Measurements from ENCODE around the gene ARFGEF2. TPM values are rescaled to one million over a fixed set of nuclear protein-coding genes. Genes with fewer than 3 reads are reported as not detected.

ARFGEF2 gene
- total and polyA plus RNA-seq, 7 donors = 11.4 to 28.2 (median 23.8) TPM

GRCh38 chr20:48952656-48953055 is 31.1 kb downstream of the ARFGEF2 start:
- 94% methylated on average over 6 of the region's 6 CpGs for WGBS, 2 donors
- H3K27me3 ChIP-seq = no peaks in the 10 kb centered on the region
- TF ChIP-seq POLR2AphosphoS5 (IDR thresholded peaks at IDR 0.05) = no peak
- no peak for TF ChIP-seq POLR2A (IDR thresholded peaks at IDR 0.05)
- no peak for TF ChIP-seq EP300 (IDR thresholded peaks at IDR 0.05)
- no peak for TF ChIP-seq CTCF (IDR thresholded peaks at IDR 0.05)
- no peak for DNase-seq
- no peaks in the 10 kb centered on the region for H3K9me3 ChIP-seq
- no peak overlapping the region for H3K27ac ChIP-seq
- peaks cover 0 to 99% (median 46%) of the 10 kb centered on the region in 4 donors for H3K36me3 ChIP-seq
- intact Hi-C loops (cut with DNase I) = no loop called here
- no peak overlapping the region for H3K4me3 ChIP-seq
- no peaks in the 10 kb centered on the region for H3K4me1 ChIP-seq

- Histone ChIP-seq H3K4me3 (no peak overlapping the region), H3K4me1 (no peaks in the 10 kb centered on the region), H3K36me3 (peaks cover 0 to 99% (median 43%) of the 10 kb centered on the region in 4 donors), H3K9me3 (no peaks in the 10 kb centered on the region), H3K27ac (no peak overlapping the region), H3K27me3 (no peaks in the 10 kb centered on the region)
- DNase-seq = no peak
- WGBS, 2 donors = 96% methylated on average over 6 of the region's 6 CpGs
- intact Hi-C loops (cut with DNase I) = no loop called here
- TF ChIP-seq CTCF (IDR thresholded peaks at IDR 0.05) = no peak
- no peak for TF ChIP-seq EP300 (IDR thresholded peaks at IDR 0.05)
- no peak for TF ChIP-seq POLR2A (IDR thresholded peaks at IDR 0.05)
- no peak for TF ChIP-seq POLR2AphosphoS5 (IDR thresholded peaks at IDR 0.05)
Observed at GRCh38 chr20:48953653-48954052, 32.1 kb downstream of the ARFGEF2 start.

GRCh38 chr20:48956052-48956451 is 34.5 kb downstream of the ARFGEF2 start:
- intact Hi-C loops (cut with DNase I) = no loop called here
- no peak overlapping the region for H3K27ac ChIP-seq
- DNase-seq = no peak
- 98 to 99% methylated on average over 4 of the region's 4 CpGs for WGBS, 2 donors
- H3K36me3 ChIP-seq = peaks cover 5 to 91% (median 43%) of the 10 kb centered on the region in 4 donors
- no peaks in the 10 kb centered on the region for H3K27me3 ChIP-seq
- no peaks in the 10 kb centered on the region for H3K9me3 ChIP-seq
- no peak overlapping the region for H3K4me3 ChIP-seq
- no peaks in the 10 kb centered on the region for H3K4me1 ChIP-seq
- no peak for TF ChIP-seq POLR2A (IDR thresholded peaks at IDR 0.05)
- TF ChIP-seq EP300 (IDR thresholded peaks at IDR 0.05) = no peak
- no peak for TF ChIP-seq CTCF (IDR thresholded peaks at IDR 0.05)
- no peak for TF ChIP-seq POLR2AphosphoS5 (IDR thresholded peaks at IDR 0.05)

DNA sequence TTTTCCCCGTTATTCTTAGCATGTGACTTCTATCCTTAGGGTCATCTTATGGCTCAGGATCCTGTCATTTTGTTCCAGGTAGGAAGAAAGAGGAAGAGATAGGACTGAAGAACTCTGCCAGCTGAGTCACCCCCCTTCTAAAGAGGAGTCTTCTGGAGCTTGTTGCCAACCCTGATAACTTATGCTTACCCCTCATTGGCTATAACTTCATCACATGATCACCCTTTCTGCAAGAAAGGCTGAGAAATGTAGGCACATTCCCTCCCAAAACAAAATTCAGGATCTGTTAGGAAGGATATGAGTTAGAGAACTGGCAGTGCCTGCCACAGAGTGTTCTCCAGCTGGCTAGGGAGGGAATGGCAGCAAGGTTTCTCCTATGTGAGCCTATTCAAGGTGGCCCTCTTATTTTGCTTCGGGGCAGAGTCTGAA is 35.6 kb downstream of the ARFGEF2 start:
- intact Hi-C loops (cut with DNase I) = no loop called here
- no peaks in the 10 kb centered on the region for H3K4me1 ChIP-seq

More for the DNA sequence above, 35.6 kb downstream of the ARFGEF2 start:
- H3K9me3 ChIP-seq = no peaks in the 10 kb centered on the region
- no peak for DNase-seq
- H3K36me3 ChIP-seq = peaks cover 5 to 81% (median 37%) of the 10 kb centered on the region in 4 donors
- H3K4me3 ChIP-seq = no peak overlapping the region
- H3K27me3 ChIP-seq = no peaks in the 10 kb centered on the region
- no peak overlapping the region for H3K27ac ChIP-seq
- TF ChIP-seq EP300 (IDR thresholded peaks at IDR 0.05) (no peak), CTCF (IDR thresholded peaks at IDR 0.05) (no peak), POLR2A (IDR thresholded peaks at IDR 0.05) (no peak), POLR2AphosphoS5 (IDR thresholded peaks at IDR 0.05) (no peak)
- WGBS, 2 donors = 33 to 74% methylated on average over 2 of the region's 2 CpGs
